HepG2 (cell line): ENCODE measurements around the gene IQCH. TPM values are rescaled to one million over a fixed set of nuclear protein-coding genes. Genes with fewer than 3 reads are reported as not detected.

Experiments
- ARNTL ChIP-seq: sonication (generic); formaldehyde crosslinking; IDR thresholded peaks from 2 replicates; pipeline ENCODE4 v1.4.0; 2020; ENCODE audit warnings: mild to moderate bottlenecking, missing genetic modification reagents
- BATF2 ChIP-seq: sonication (generic); formaldehyde crosslinking; IDR thresholded peaks from 2 replicates; pipeline ENCODE4 v1.8.0; 2022; ENCODE audit warnings: mild to moderate bottlenecking, missing genetic modification reagents, moderate library complexity
- DMTF1 ChIP-seq: sonication (generic); formaldehyde crosslinking; IDR thresholded peaks from 2 replicates; pipeline ENCODE4 v1.4.0; 2020; ENCODE audit warnings: mild to moderate bottlenecking, missing genetic modification reagents
- EZH2 ChIP-seq: conservative IDR thresholded peaks from 2 replicates; pipeline ENCODE4 v1.6.1; 2012; ENCODE audit warnings: mild to moderate bottlenecking, low read depth, low read length, moderate library complexity
- FOXJ3 ChIP-seq: sonication (generic); formaldehyde crosslinking; IDR thresholded peaks from 2 replicates; pipeline ENCODE4 v1.4.0; 2020; ENCODE audit warnings: missing genetic modification reagents, mild to moderate bottlenecking, borderline replicate concordance
- KAT7 ChIP-seq: IDR thresholded peaks from 2 replicates; pipeline ENCODE4 v1.6.1; 2018; ENCODE audit warnings: borderline replicate concordance, missing compliant biosample characterization
- KAT8 ChIP-seq: IDR thresholded peaks from 2 replicates; pipeline ENCODE4 v1.6.1; 2016; ENCODE audit warnings: missing genetic modification reagents, missing compliant biosample characterization
- KDM5A ChIP-seq: fragments of 200-600 bp; sonication (generic); IDR thresholded peaks from 2 replicates; pipeline ENCODE4 v1.7.0; 2018; ENCODE audit warnings: antibody characterized with exemption, mild to moderate bottlenecking, low read length, borderline replicate concordance
- NR1H2 ChIP-seq: sonication (generic); formaldehyde crosslinking; IDR thresholded peaks from 2 replicates; pipeline ENCODE4 v1.8.1; 2022; ENCODE audit warnings: low read depth, missing genetic modification reagents, borderline replicate concordance
- PHF8 ChIP-seq: sonication (generic); formaldehyde crosslinking; IDR thresholded peaks from 2 replicates; pipeline ENCODE4 v1.5.0; 2020; ENCODE audit warnings: missing genetic modification reagents
- SP5 ChIP-seq: IDR thresholded peaks from 2 replicates; pipeline ENCODE4 v1.6.1; 2016; ENCODE audit warnings: low read depth, borderline replicate concordance
- ZEB1 ChIP-seq: IDR thresholded peaks from 2 replicates; pipeline ENCODE4 v1.6.1; 2012; ENCODE audit warnings: mild to moderate bottlenecking, low read depth, inconsistent platforms; ENCODE audit not compliant: insufficient replicate concordance
- ZNF292 ChIP-seq: sonication (generic); formaldehyde crosslinking; IDR thresholded peaks from 2 replicates; pipeline ENCODE4 v1.8.1; 2022; ENCODE audit warnings: mild to moderate bottlenecking, low read depth, missing genetic modification reagents, borderline replicate concordance
- ZNF570 ChIP-seq: sonication (generic); formaldehyde crosslinking; IDR thresholded peaks from 2 replicates; pipeline ENCODE4 v1.4.0; 2020; ENCODE audit warnings: mild to moderate bottlenecking, missing genetic modification reagents, borderline replicate concordance
- ZNF607 ChIP-seq: sonication (generic); formaldehyde crosslinking; IDR thresholded peaks from 2 replicates; pipeline ENCODE4 v1.5.1; 2020; ENCODE audit warnings: missing genetic modification reagents, mild to moderate bottlenecking, borderline replicate concordance
- ZNF749 ChIP-seq: sonication (generic); formaldehyde crosslinking; IDR thresholded peaks from 2 replicates; pipeline ENCODE4 v1.8.0; 2022; ENCODE audit warnings: mild to moderate bottlenecking, missing genetic modification reagents, moderate library complexity, borderline replicate concordance
- ZNF788 ChIP-seq: sonication (generic); formaldehyde crosslinking; IDR thresholded peaks from 2 replicates; pipeline ENCODE4 v1.5.0; 2020; ENCODE audit warnings: mild to moderate bottlenecking, missing genetic modification reagents, borderline replicate concordance
- ZNF891 ChIP-seq: sonication (generic); formaldehyde crosslinking; IDR thresholded peaks from 2 replicates; pipeline ENCODE4 v1.5.0; 2020; ENCODE audit warnings: mild to moderate bottlenecking, missing genetic modification reagents
- polyA plus RNA-seq, 8 experiments: library from polyadenylated mRNA; depleted of rRNA in 3 of 8; stranded (reverse) in 7 of 8; unstranded in 1 of 8; fragments of >200 nt; fragmentation: Illumina TruSeq in 4 of 8; extraction: Trizol in 4 of 8; gene quantifications; 2 replicates each; pipeline versions ENCODE4 v1.2.1 to v1.2.3, GENCODE V29; 2011 to 2016; ENCODE audit warnings: low read depth in 4 of 8, missing spikeins in 1 of 8, mixed read lengths in 1 of 8; ENCODE audit not compliant: insufficient read depth in 1 of 8
- total RNA-seq, 5 experiments: library from RNA; depleted of rRNA; stranded (reverse); fragments of >200 nt; fragmentation: Illumina TruSeq; extraction: Trizol; gene quantifications; 2 replicates each; pipeline ENCODE4 v1.2.3, GENCODE V29; 2016; ENCODE audit warnings: low read depth in 1 of 5
- TF ChIP-seq, protein P1 (sequence below): sonication (generic); formaldehyde crosslinking; IDR thresholded peaks from 2 replicates; pipeline ENCODE4 v1.5.0; 2020; ENCODE audit warnings: missing genetic modification reagents
- TF ChIP-seq, protein P2 (sequence below): sonication (generic); formaldehyde crosslinking; IDR thresholded peaks from 2 replicates; pipeline ENCODE4 v1.5.1; 2020; ENCODE audit warnings: missing genetic modification reagents, mild to moderate bottlenecking, borderline replicate concordance

Gene IQCH
- total and polyA plus RNA-seq, 2 of the 13 experiments (the other 11 are each of a cell fraction or from before 2014, with no cell fraction given) = 0.16 to 0.55 TPM

DNA sequence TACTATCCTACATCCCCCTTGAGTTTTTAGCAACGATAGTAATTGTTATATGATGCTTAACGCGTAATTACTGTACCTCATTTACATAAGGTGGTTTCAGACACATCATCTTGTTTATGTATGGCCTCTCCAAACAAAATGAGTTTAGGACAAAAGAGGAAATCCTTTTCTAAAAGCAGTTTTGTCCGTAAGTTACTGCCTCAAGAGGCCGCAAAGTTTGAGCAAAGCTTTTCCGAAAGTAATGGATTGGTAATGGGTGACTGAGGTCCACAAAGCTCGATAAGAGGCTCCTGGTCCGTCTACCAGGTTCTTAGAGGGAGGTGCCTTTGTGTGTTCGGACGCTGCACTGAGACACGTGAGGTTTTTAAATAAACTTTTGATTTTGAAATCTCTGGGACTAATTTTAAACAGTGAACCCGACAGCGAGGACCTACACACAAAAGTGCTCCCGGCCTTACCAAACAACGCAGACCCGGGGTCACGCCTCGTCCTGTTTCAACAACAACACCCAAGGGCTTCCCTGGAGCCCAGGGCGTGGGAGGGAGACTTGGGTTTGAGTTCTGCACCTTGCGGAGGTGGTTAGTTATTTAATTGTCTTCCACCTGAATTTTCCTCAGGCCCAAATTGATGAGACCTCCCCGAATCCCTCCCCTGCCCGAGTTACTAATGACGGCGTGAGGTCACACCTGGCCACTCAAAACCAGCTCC, 265.9 kb downstream of the IQCH start (continued):
- TF ChIP-seq KAT7 (CRISPR knock-in tag) (0 out of 2 replicates have a peak, but pooled peaks have one; percentile 1), DMTF1 (peak; percentile 12; the same call in 1 of the 2 replicates), NR1H2 (no peak), ZNF292 (CRISPR knock-in tag) (no peak), ARNTL (no peak), ZNF749 (CRISPR knock-in tag) (no peak), SP5 (CRISPR knock-in tag) (no peak), KDM5A (peak; percentile 45; the same call in 1 of the 2 replicates), BATF2 (CRISPR knock-in tag) (no peak), ZNF570 (0 out of 2 replicates have a peak, but pooled peaks have one; percentile 13), KAT8 (CRISPR knock-in tag) (no peak), FOXJ3 (0 out of 2 replicates have a peak, but pooled peaks have one; percentile 33), PHF8 (CRISPR knock-in tag) (no peak), ZEB1 (peak; percentile 90), ZNF607 (CRISPR knock-in tag) (no peak), ZNF788 (CRISPR knock-in tag) (0 out of 2 replicates have a peak, but pooled peaks have one; percentile 4), EZH2 (no peak), ZNF891 (CRISPR knock-in tag) (peak; percentile 3; the same call in 1 of the 2 replicates)
- TF ChIP-seq, protein P1, sequence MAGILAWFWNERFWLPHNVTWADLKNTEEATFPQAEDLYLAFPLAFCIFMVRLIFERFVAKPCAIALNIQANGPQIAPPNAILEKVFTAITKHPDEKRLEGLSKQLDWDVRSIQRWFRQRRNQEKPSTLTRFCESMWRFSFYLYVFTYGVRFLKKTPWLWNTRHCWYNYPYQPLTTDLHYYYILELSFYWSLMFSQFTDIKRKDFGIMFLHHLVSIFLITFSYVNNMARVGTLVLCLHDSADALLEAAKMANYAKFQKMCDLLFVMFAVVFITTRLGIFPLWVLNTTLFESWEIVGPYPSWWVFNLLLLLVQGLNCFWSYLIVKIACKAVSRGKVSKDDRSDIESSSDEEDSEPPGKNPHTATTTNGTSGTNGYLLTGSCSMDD = no peak
- TF ChIP-seq, protein P2, sequence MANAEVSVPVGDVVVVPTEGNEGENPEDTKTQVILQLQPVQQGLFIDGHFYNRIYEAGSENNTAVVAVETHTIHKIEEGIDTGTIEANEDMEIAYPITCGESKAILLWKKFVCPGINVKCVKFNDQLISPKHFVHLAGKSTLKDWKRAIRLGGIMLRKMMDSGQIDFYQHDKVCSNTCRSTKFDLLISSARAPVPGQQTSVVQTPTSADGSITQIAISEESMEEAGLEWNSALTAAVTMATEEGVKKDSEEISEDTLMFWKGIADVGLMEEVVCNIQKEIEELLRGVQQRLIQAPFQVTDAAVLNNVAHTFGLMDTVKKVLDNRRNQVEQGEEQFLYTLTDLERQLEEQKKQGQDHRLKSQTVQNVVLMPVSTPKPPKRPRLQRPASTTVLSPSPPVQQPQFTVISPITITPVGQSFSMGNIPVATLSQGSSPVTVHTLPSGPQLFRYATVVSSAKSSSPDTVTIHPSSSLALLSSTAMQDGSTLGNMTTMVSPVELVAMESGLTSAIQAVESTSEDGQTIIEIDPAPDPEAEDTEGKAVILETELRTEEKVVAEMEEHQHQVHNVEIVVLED = peak; percentile 77; the same call in 1 of the 2 replicates
